Measurements from ENCODE around the gene TPSAB1. TPM values are rescaled to one million over a fixed set of nuclear protein-coding genes. Genes with fewer than 3 reads are reported as not detected.
A peak's percentile ranks its signal among the peaks of the same experiment; 100 is the strongest.

The TPSAB1 gene
- total and polyA plus RNA-seq, 10 donors: 0.26 to 17.9 (median 1.1) TPM; not detected in 1

DNA sequence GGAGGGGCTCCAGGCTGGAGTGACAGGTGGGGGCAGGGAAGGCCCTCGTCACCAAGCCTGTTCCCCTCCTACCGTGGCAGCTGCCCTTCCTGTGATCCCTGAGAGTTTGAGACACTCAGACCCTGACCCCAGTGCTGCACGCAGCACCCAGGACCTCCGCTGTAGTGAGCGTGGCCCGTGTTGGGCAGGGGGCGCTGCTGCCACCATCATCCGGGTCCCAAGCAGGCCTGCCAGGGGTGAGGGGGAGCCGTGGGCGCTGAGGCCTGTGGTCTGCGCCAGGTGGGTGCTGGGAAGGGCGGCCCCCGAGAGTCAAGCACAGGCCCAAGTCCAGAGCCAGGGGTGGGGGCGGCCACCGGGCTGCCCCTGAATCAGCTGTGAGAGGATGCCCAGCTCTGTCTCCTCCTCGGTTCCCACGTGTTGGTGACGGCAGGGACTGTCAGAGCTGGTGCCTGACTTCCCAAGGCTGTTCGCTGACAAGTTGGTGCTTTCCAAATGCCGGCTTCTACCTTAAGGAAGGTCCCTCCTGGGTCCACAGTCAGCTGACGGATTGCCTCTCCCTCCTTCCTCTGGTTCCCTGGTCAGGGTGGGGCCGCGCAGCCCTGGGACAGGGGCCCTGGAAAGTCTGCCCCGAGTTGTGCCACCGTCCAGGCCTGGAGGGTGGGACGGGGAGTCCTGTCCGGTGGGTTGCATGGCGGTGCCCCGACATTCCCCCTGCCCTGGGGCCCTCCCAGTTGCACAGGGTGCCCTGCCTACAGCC is 46.5 kb upstream of the TPSAB1 start:
- H3K27ac ChIP-seq: no peak overlapping the region
- WGBS, 5 donors: 45 to 83% (median 70%) methylated on average over 11 to 29 of the region's 29 CpGs
- no peak overlapping the region for H3K4me3 ChIP-seq
- H3K27me3 ChIP-seq (replicated peaks in 1 of 7): peaks cover 0 to 77% (median 7%) of the 10 kb centered on the region in 7 donors
- peaks cover 0 to 5% (median 0%) of the 10 kb centered on the region in 6 donors for H3K4me1 ChIP-seq
- H3K9me3 ChIP-seq: no peaks in the 10 kb centered on the region
- no peak for DNase-seq
- no peak for TF ChIP-seq POLR2AphosphoS5 (IDR thresholded peaks at IDR 0.05)
- no peak for TF ChIP-seq POLR2A (IDR thresholded peaks at IDR 0.05)
- TF ChIP-seq, protein P1, sequence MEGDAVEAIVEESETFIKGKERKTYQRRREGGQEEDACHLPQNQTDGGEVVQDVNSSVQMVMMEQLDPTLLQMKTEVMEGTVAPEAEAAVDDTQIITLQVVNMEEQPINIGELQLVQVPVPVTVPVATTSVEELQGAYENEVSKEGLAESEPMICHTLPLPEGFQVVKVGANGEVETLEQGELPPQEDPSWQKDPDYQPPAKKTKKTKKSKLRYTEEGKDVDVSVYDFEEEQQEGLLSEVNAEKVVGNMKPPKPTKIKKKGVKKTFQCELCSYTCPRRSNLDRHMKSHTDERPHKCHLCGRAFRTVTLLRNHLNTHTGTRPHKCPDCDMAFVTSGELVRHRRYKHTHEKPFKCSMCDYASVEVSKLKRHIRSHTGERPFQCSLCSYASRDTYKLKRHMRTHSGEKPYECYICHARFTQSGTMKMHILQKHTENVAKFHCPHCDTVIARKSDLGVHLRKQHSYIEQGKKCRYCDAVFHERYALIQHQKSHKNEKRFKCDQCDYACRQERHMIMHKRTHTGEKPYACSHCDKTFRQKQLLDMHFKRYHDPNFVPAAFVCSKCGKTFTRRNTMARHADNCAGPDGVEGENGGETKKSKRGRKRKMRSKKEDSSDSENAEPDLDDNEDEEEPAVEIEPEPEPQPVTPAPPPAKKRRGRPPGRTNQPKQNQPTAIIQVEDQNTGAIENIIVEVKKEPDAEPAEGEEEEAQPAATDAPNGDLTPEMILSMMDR (IDR thresholded peaks at IDR 0.05 in 8 of 11, conservative IDR thresholded peaks at IDR 0.05 in 3 of 11): no peak
- intact Hi-C loops (cut with DNase I; ENCODE audit: low total_unique reads): no loop called here
- H3K36me3 ChIP-seq: no peaks in the 10 kb centered on the region

DNA sequence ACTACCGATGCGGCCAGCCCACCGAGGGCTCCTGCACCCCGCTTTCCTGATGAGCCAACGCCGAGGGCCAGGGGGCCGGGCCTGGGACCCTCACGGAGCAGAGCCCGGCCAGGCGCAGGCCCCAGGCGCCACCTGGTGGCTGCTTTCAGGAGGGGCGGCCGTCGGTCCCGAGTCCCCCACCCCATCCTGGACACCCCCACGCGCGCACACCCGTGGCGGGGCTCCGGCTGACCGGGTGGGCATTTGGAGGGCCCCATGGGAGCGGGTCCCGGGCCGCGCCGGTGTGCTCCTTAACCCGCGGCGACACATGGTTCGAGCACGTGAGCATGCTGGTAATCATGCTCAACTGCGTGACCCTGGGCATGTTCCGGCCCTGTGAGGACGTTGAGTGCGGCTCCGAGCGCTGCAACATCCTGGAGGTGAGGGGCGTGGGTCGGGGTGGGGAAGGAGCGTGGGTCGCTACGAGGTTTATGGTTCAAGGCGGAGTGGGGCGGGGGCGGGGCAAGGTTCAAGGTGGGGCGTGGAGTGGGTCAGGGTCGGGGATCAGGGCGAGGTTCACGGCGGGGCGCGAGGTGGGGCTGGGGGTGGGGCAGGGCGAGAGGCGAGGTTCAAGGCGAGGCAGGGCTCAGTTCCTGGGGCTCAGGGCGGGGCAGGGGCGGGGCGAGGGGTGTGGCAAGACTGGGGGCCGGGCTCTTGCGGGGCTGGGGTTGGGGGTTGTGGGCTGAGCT is 45.7 kb upstream of the TPSAB1 start:
- Histone ChIP-seq H3K36me3 (no peaks in the 10 kb centered on the region), H3K27me3 (replicated peaks in 1 of 7) (peaks cover 0 to 69% (median 7%) of the 10 kb centered on the region in 7 donors), H3K27ac (no peak overlapping the region), H3K4me1 (peaks cover 0 to 5% (median 0%) of the 10 kb centered on the region in 6 donors), H3K4me3 (no peak overlapping the region), H3K9me3 (no peaks in the 10 kb centered on the region)
- intact Hi-C loops (cut with DNase I; ENCODE audit: low total_unique reads): no loop called here
- 29 to 39% (median 37%) methylated on average over 37 to 61 of the region's 61 CpGs for WGBS, 5 donors
- no peak for DNase-seq
- TF ChIP-seq, protein P1 (IDR thresholded peaks at IDR 0.05 in 8 of 11, conservative IDR thresholded peaks at IDR 0.05 in 3 of 11): peak; percentile 13 to 69 (median 32)
- TF ChIP-seq POLR2A (IDR thresholded peaks at IDR 0.05): no peak

DNA sequence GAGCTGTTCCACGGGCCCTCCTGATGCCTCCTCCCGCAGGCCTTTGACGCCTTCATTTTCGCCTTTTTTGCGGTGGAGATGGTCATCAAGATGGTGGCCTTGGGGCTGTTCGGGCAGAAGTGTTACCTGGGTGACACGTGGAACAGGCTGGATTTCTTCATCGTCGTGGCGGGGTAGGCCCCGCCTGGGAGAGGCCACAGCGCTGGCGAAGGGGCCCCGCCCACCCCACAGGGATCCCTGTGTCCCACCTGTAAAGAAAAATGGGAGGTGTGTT is 45.2 kb upstream of the TPSAB1 start:
- DNase-seq: no peak
- TF ChIP-seq, protein P1 (IDR thresholded peaks at IDR 0.05 in 8 of 11, conservative IDR thresholded peaks at IDR 0.05 in 3 of 11): no peak
- TF ChIP-seq POLR2AphosphoS5 (IDR thresholded peaks at IDR 0.05): no peak
- TF ChIP-seq POLR2A (IDR thresholded peaks at IDR 0.05): no peak
- H3K36me3 ChIP-seq: no peaks in the 10 kb centered on the region
- H3K4me3 ChIP-seq: no peak overlapping the region
- H3K27me3 ChIP-seq (replicated peaks in 1 of 7): peaks cover 0 to 64% (median 7%) of the 10 kb centered on the region in 7 donors
- intact Hi-C loops (cut with DNase I; ENCODE audit: low total_unique reads): no loop called here
- peaks cover 0 to 5% (median 0%) of the 10 kb centered on the region in 6 donors for H3K4me1 ChIP-seq
- 73 to 85% (median 77%) methylated on average over 9 to 14 of the region's 14 CpGs for WGBS, 5 donors
- H3K27ac ChIP-seq: no peak overlapping the region
- H3K9me3 ChIP-seq: no peaks in the 10 kb centered on the region

DNA sequence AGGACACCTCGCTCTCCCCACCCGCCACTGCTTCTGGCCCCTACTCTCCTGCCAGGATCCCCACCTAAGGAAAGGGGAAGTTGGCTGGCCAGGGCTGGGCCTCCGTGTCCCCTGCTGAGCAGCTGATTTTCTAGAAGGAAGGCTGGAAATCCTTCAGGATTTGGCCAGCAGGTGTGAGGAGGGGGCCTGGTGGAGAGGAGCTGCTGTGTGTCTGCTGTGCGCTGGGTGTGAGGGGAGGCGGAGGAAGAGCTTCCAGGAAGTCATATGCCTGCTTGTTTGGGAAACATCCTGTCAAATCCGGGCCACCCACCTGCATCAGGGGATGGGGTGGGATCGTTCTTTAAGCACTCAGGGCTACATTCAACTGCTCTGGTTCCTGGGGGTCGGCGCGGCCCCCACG is 44.0 kb upstream of the TPSAB1 start:
- Histone ChIP-seq H3K27me3 (replicated peaks in 1 of 7) (peaks cover 0 to 59% (median 7%) of the 10 kb centered on the region in 7 donors), H3K4me1 (peaks cover 0 to 5% (median 0%) of the 10 kb centered on the region in 6 donors), H3K36me3 (no peaks in the 10 kb centered on the region), H3K27ac (no peak overlapping the region), H3K9me3 (no peaks in the 10 kb centered on the region), H3K4me3 (no peak overlapping the region)
- TF ChIP-seq, protein P1 (IDR thresholded peaks at IDR 0.05 in 8 of 11, conservative IDR thresholded peaks at IDR 0.05 in 3 of 11): no peak
- TF ChIP-seq POLR2A (IDR thresholded peaks at IDR 0.05) (no peak), POLR2AphosphoS5 (IDR thresholded peaks at IDR 0.05) (no peak)
- WGBS, 5 donors: 45 to 59% (median 47%) methylated on average over 7 to 11 of the region's 11 CpGs
- intact Hi-C loops (cut with DNase I; ENCODE audit: low total_unique reads): no loop called here
- DNase-seq: no peak

All from spleen (tissue), 11 donors.